IMR-90 (cell line): ENCODE data around the gene CLDN6. TPM values are rescaled to one million over a fixed set of nuclear protein-coding genes. Genes with fewer than 3 reads are reported as not detected.
A peak's percentile ranks its signal among the peaks of the same experiment; 100 is the strongest.

Experiments
- ATAC-seq: fragments of 200-7000 bp; cut with Tn5 transposase; 2 replicates; pipeline ENCODE4 v1.9.1; 2020; ENCODE audit warnings: low read depth, mild to moderate bottlenecking, moderate library complexity
- BruUV-seq: library from RNA; stranded (reverse); fragments of 400-500 nt; replicated peaks from 2 replicates; lab custom pipeline; 2021; lab: Mats Ljungman, UMichigan
- CTCF ChIA-PET: fragments of 300-600 bp; formaldehyde crosslinking; extraction: SDS; loops from one replicate; lab custom pipeline; 2021; ENCODE audit warnings: antibody characterized with exemption; lab: Yijun Ruan, JAX
- POLR2A ChIA-PET: fragments of 300-600 bp; sonication (Branson Sonifier 250); formaldehyde crosslinking; loops from one replicate; lab custom pipeline; 2022; ENCODE audit warnings: antibody characterized with exemption; ENCODE audit not compliant: unreplicated experiment; lab: Charles Lee
- DNase-seq: peaks from one replicate; pipeline ENCODE4 v3.0.0; 2013
- H2AFZ ChIP-seq: replicated peaks from 2 replicates; pipeline ENCODE3; 2013; ENCODE audit warnings: low read length, mild to moderate bottlenecking; ENCODE audit not compliant: poor library complexity
- H2AK5ac ChIP-seq: 2 replicates; pipeline ENCODE4 v1.6.1; 2013; ENCODE audit warnings: low read depth, low read length, inconsistent platforms
- H2AK9ac ChIP-seq: replicated peaks from 2 replicates; pipeline ENCODE3; 2013; ENCODE audit warnings: mild to moderate bottlenecking, low read depth, low read length, moderate library complexity; ENCODE audit not compliant: poor library complexity
- H2BK120ac ChIP-seq: 2 replicates; pipeline ENCODE4 v1.6.1; 2013; ENCODE audit warnings: low read depth, low read length, inconsistent platforms
- H2BK15ac ChIP-seq: 3 replicates; pipeline ENCODE4 v1.6.1; 2013; ENCODE audit warnings: low read depth, low read length, inconsistent platforms
- H2BK20ac ChIP-seq: 2 replicates; pipeline ENCODE4 v1.6.1; 2013; ENCODE audit warnings: low read depth, mild to moderate bottlenecking, inconsistent platforms, low read length, moderate library complexity
- H2BK5ac ChIP-seq: 2 replicates; pipeline ENCODE4 v1.6.1; 2013; ENCODE audit warnings: mild to moderate bottlenecking, low read depth, low read length, inconsistent platforms; ENCODE audit not compliant: poor library complexity, severe bottlenecking
- H3K14ac ChIP-seq: replicated peaks from 2 replicates; pipeline ENCODE4 v1.6.1; 2013; ENCODE audit warnings: low read depth, low read length, inconsistent platforms
- H3K18ac ChIP-seq: 2 replicates; pipeline ENCODE4 v1.6.1; 2013; ENCODE audit warnings: low read depth, low read length, control low read depth
- H3K23ac ChIP-seq: 2 replicates; pipeline ENCODE4 v1.6.1; 2013; ENCODE audit warnings: low read depth, low read length, inconsistent platforms
- H3K27ac ChIP-seq: 2 replicates; pipeline ENCODE4 v1.5.1; 2013; ENCODE audit warnings: mild to moderate bottlenecking, control low read depth, low read length; ENCODE audit not compliant: insufficient read depth
- H3K27me3 ChIP-seq: 2 replicates; pipeline ENCODE4 v1.6.1; 2013; ENCODE audit warnings: low read length; ENCODE audit not compliant: control insufficient read depth, insufficient read depth
- H3K36me3 ChIP-seq: 2 replicates; pipeline ENCODE4 v1.6.1; 2013; ENCODE audit warnings: low read length, mixed read lengths; ENCODE audit not compliant: control insufficient read depth, insufficient read depth
- H3K4ac ChIP-seq: 2 replicates; pipeline ENCODE4 v1.6.1; 2013; ENCODE audit warnings: low read depth, low read length, inconsistent platforms
- H3K4me1 ChIP-seq: 2 replicates; pipeline ENCODE4 v1.6.1; 2013; ENCODE audit warnings: low read length, mixed read lengths; ENCODE audit not compliant: control insufficient read depth, insufficient read depth
- H3K4me2 ChIP-seq: 2 replicates; pipeline ENCODE4 v1.6.1; 2013; ENCODE audit warnings: low read depth, mild to moderate bottlenecking, control low read depth, low read length, moderate library complexity
- H3K4me3 ChIP-seq: 2 replicates; pipeline ENCODE4 v1.5.1; 2013; ENCODE audit warnings: low read depth, mild to moderate bottlenecking, control low read depth, low read length, moderate library complexity; ENCODE audit not compliant: insufficient read depth
- H3K56ac ChIP-seq: 2 replicates; pipeline ENCODE4 v1.6.1; 2013; ENCODE audit warnings: low read length, inconsistent platforms; ENCODE audit not compliant: insufficient read depth; ENCODE audit errors: extremely low read depth
- H3K79me1 ChIP-seq, 2 experiments: 2 replicates each; pipeline ENCODE4 v1.6.1; 2013; ENCODE audit warnings: low read length in 2 of 2, inconsistent platforms in 1 of 2, low read depth in 1 of 2
- H3K9ac ChIP-seq: 2 replicates; pipeline ENCODE4 v1.6.1; 2013; ENCODE audit warnings: low read depth, low read length, control low read depth
- H3K9me1 ChIP-seq: 2 replicates; pipeline ENCODE4 v1.6.1; 2013; ENCODE audit warnings: low read length, inconsistent platforms; ENCODE audit not compliant: insufficient read depth
- H3K9me3 ChIP-seq: 2 replicates; pipeline ENCODE4 v1.6.1; 2013; ENCODE audit warnings: low read length; ENCODE audit not compliant: control insufficient read depth, insufficient read depth
- H4K20me1 ChIP-seq: 2 replicates; pipeline ENCODE4 v1.6.1; 2013; ENCODE audit warnings: low read length, inconsistent platforms; ENCODE audit not compliant: insufficient read depth
- H4K5ac ChIP-seq: 2 replicates; pipeline ENCODE4 v1.6.1; 2013; ENCODE audit warnings: mild to moderate bottlenecking, low read depth, low read length, control low read depth
- H4K8ac ChIP-seq, 2 experiments: 2 replicates each; pipeline ENCODE4 v1.6.1; 2013; ENCODE audit warnings: low read depth in 2 of 2, low read length in 2 of 2, control low read depth in 1 of 2, inconsistent platforms in 1 of 2
- H4K91ac ChIP-seq: 2 replicates; pipeline ENCODE4 v1.6.1; 2013; ENCODE audit warnings: low read depth, low read length, inconsistent platforms; ENCODE audit not compliant: insufficient read depth
- CHD1 ChIP-seq: IDR thresholded peaks from 2 replicates; pipeline ENCODE4 v1.6.1; 2012; ENCODE audit warnings: low read depth, low read length, improper control_type of control experiment
- ELK1 ChIP-seq: fragments of 150-350 bp; IDR thresholded peaks from 2 replicates; pipeline ENCODE4 v1.6.1; 2016; ENCODE audit warnings: low read depth, mild to moderate bottlenecking, low read length, moderate library complexity, borderline replicate concordance
- FOS ChIP-seq: fragments of 150-350 bp; IDR thresholded peaks from 2 replicates; pipeline ENCODE4 v1.6.1; 2016; ENCODE audit warnings: low read depth, low read length
- MAFK ChIP-seq: IDR thresholded peaks from 2 replicates; pipeline ENCODE4 v1.6.1; 2012; ENCODE audit warnings: low read depth, low read length, improper control_type of control experiment
- MAZ ChIP-seq: IDR thresholded peaks from 2 replicates; pipeline ENCODE4 v1.6.1; 2012; ENCODE audit warnings: low read depth, mild to moderate bottlenecking, low read length, improper control_type of control experiment, moderate library complexity, borderline replicate concordance
- MXI1 ChIP-seq: IDR thresholded peaks from 2 replicates; pipeline ENCODE4 v1.6.1; 2012; ENCODE audit warnings: low read depth, mild to moderate bottlenecking, low read length, moderate library complexity, borderline replicate concordance
- NFE2L2 ChIP-seq: fragments of 150-350 bp; IDR thresholded peaks from 2 replicates; pipeline ENCODE4 v1.6.1; 2016; ENCODE audit warnings: low read depth, mild to moderate bottlenecking, low read length
- POLR2A ChIP-seq: IDR thresholded peaks from 2 replicates; pipeline ENCODE4 v1.6.1; 2012; ENCODE audit warnings: mild to moderate bottlenecking, low read depth, low read length
- RAD21 ChIP-seq: IDR thresholded peaks from 2 replicates; pipeline ENCODE4 v1.6.1; 2012; ENCODE audit warnings: low read length, improper control_type of control experiment
- RCOR1 ChIP-seq: IDR thresholded peaks from 2 replicates; pipeline ENCODE4 v1.6.1; 2012; ENCODE audit warnings: mild to moderate bottlenecking, low read length, improper control_type of control experiment; ENCODE audit not compliant: insufficient replicate concordance
- RFX5 ChIP-seq: IDR thresholded peaks from 2 replicates; pipeline ENCODE4 v1.8.0; 2012; ENCODE audit warnings: low read depth, mild to moderate bottlenecking, low read length, moderate library complexity
- SMC3 ChIP-seq: fragments of 150-350 bp; IDR thresholded peaks from 2 replicates; pipeline ENCODE4 v1.6.1; 2016; ENCODE audit warnings: low read depth, mild to moderate bottlenecking, antibody characterized with exemption, low read length, moderate library complexity
- WGBS, 2 experiments: methylation state at CpG; one replicate each; pipeline versions ENCODE4 v1.1.5 to v1.1.7; 2013; ENCODE audit warnings: missing lambda C conversion rate in 2 of 2; ENCODE audit not compliant: insufficient read length in 1 of 2; ENCODE audit errors: extremely low coverage in 2 of 2; 5-methylcytosine and 5-hydroxymethylcytosine counted together
- dilution Hi-C: fragments of 300-500 bp; cut with HindIII; formaldehyde crosslinking; loops from one replicate; pipeline ENCODE4 v1.14.3; 2018; ENCODE audit warnings: low sequenced_read_pairs; ENCODE audit not compliant: unreplicated experiment
- in situ Hi-C: fragments of 300-500 bp; cut with MboI; formaldehyde crosslinking; loops from 3 replicates; pipeline ENCODE4 v1.14.3; 2019; ENCODE audit warnings: low sequenced_read_pairs, inconsistent platforms, mixed read lengths
- intact Hi-C: fragments of 100-400 bp; cut with micrococcal nuclease; formaldehyde crosslinking; loops from 2 replicates; pipeline ENCODE4 v1.10.0; 2022
- polyA plus RNA-seq, 3 experiments: library from polyadenylated mRNA; depleted of rRNA; stranded (reverse); fragments of >200 nt; gene quantifications; 2 replicates each; pipeline ENCODE4 v1.2.3, GENCODE V29; 2012; ENCODE audit warnings: low replicate concordance in 1 of 3
- total RNA-seq: library from RNA; depleted of rRNA; stranded (reverse); fragments of >200 nt; gene quantifications from 2 replicates; pipeline ENCODE4 v1.2.3, GENCODE V29; 2012
- TF ChIP-seq, protein P1 (sequence below): fragments of 150-350 bp; IDR thresholded peaks from 2 replicates; pipeline ENCODE4 v1.6.1; 2017; ENCODE audit warnings: mild to moderate bottlenecking, antibody characterized with exemption, low read length, low read depth
- TF ChIP-seq, protein P2 (sequence below): conservative IDR thresholded peaks from 2 replicates; pipeline ENCODE4 v1.5.1; 2012; ENCODE audit warnings: mild to moderate bottlenecking, low read depth, low read length, improper control_type of control experiment

The CLDN6 gene
- total and polyA plus RNA-seq, 2 of the 4 experiments (the other 2 are of a cell fraction): 0.14 TPM; not detected in 1

- no peak within 1 kb of the TSS for H3K4ac ChIP-seq
- no peak within 1 kb of the TSS for H3K9ac ChIP-seq
- in situ Hi-C loops (no loop called here), dilution Hi-C loops (no loop called here), intact Hi-C loops (no loop called here)
- H3K4me3 ChIP-seq: no peak within 1 kb of the TSS
- no peaks in the 10 kb centered on the region for H3K9me1 ChIP-seq
- H2BK5ac ChIP-seq: no peak within 1 kb of the TSS
- no peak for ATAC-seq
- H3K56ac ChIP-seq: no peak within 1 kb of the TSS
- no peak within 1 kb of the TSS for H2BK120ac ChIP-seq
- peaks cover 4% of the 10 kb centered on the region; the same call in 1 of the 2 replicates for H4K20me1 ChIP-seq
- H3K18ac ChIP-seq: no peak within 1 kb of the TSS
- no peak for DNase-seq
- peaks cover 3% of the 10 kb centered on the region; the same call in 1 of the 2 replicates for H3K4me1 ChIP-seq
- no peak within 1 kb of the TSS for H2AK9ac ChIP-seq
- ChIA-PET CTCF (interaction anchor here (0.6 kb wide), 1 partner anchor 30 kb away, joined by 3 read pairs; no protein-coding TSS in a partner anchor), POLR2A (interaction anchor here (1.4 kb wide), 1 partner anchor 10 kb away, joined by 3 read pairs; no protein-coding TSS in a partner anchor)
- no peak within 1 kb of the TSS for H3K27ac ChIP-seq
- H2BK15ac ChIP-seq: no peak within 1 kb of the TSS
- H3K4me2 ChIP-seq: no peak within 1 kb of the TSS
- BruUV-seq: no TSS peak
- H2BK20ac ChIP-seq: no peak within 1 kb of the TSS
- TF ChIP-seq MAZ: no peak
- TF ChIP-seq RFX5: no peak
- TF ChIP-seq SMC3: no peak
- TF ChIP-seq RCOR1: no peak
- TF ChIP-seq, protein P1, sequence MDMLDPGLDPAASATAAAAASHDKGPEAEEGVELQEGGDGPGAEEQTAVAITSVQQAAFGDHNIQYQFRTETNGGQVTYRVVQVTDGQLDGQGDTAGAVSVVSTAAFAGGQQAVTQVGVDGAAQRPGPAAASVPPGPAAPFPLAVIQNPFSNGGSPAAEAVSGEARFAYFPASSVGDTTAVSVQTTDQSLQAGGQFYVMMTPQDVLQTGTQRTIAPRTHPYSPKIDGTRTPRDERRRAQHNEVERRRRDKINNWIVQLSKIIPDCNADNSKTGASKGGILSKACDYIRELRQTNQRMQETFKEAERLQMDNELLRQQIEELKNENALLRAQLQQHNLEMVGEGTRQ: no peak
- TF ChIP-seq RAD21: no peak
- no peak for TF ChIP-seq MXI1
- no peak for TF ChIP-seq ELK1
- no peak for TF ChIP-seq MAFK
- no peak for TF ChIP-seq FOS
- no peak for TF ChIP-seq NFE2L2
- no peak for TF ChIP-seq CHD1
- TF ChIP-seq POLR2A: no peak
- TF ChIP-seq, protein P2, sequence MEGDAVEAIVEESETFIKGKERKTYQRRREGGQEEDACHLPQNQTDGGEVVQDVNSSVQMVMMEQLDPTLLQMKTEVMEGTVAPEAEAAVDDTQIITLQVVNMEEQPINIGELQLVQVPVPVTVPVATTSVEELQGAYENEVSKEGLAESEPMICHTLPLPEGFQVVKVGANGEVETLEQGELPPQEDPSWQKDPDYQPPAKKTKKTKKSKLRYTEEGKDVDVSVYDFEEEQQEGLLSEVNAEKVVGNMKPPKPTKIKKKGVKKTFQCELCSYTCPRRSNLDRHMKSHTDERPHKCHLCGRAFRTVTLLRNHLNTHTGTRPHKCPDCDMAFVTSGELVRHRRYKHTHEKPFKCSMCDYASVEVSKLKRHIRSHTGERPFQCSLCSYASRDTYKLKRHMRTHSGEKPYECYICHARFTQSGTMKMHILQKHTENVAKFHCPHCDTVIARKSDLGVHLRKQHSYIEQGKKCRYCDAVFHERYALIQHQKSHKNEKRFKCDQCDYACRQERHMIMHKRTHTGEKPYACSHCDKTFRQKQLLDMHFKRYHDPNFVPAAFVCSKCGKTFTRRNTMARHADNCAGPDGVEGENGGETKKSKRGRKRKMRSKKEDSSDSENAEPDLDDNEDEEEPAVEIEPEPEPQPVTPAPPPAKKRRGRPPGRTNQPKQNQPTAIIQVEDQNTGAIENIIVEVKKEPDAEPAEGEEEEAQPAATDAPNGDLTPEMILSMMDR: no peak
- no peak within 1 kb of the TSS for H3K23ac ChIP-seq
- no peak within 1 kb of the TSS for H4K5ac ChIP-seq
- no peak within 1 kb of the TSS for H2AK5ac ChIP-seq
- H4K91ac ChIP-seq: no peak within 1 kb of the TSS
- no peaks in the 10 kb centered on the region for H3K36me3 ChIP-seq
- no peak within 1 kb of the TSS for H4K8ac ChIP-seq
- WGBS, 2 experiments: 47% methylated on average over 10 of the region's 27 CpGs; no CpG with 5 or more reads in 1 of the 2 experiments
- no peaks in the 10 kb centered on the region for H3K79me1 ChIP-seq
- H3K9me3 ChIP-seq: no peaks in the 10 kb centered on the region
- H3K27me3 ChIP-seq: peaks cover 42% of the 10 kb centered on the region
- H2AFZ ChIP-seq: peak within 1 kb of the TSS; percentile 28
- H3K14ac ChIP-seq: no peak within 1 kb of the TSS
Measured at GRCh38 chr16:3012828-3013420, 5.1 kb downstream of the CLDN6 start, which contains the start of gene CLDN9. Gene CLDN9, plus strand, starts transcription at chr16:3012923. Its CDS starts 440 bp downstream, at chr16:3013363.
